Measurements from ENCODE around the gene TMEM140. TPM values are rescaled to one million over a fixed set of nuclear protein-coding genes. Genes with fewer than 3 reads are reported as not detected.

TMEM140 gene
- total RNA-seq, 3 donors from 2014 or later (not counting 1 experiment from before 2014, with no cell fraction given), result 60.0 to 81.7 (median 76.9) TPM

DNA sequence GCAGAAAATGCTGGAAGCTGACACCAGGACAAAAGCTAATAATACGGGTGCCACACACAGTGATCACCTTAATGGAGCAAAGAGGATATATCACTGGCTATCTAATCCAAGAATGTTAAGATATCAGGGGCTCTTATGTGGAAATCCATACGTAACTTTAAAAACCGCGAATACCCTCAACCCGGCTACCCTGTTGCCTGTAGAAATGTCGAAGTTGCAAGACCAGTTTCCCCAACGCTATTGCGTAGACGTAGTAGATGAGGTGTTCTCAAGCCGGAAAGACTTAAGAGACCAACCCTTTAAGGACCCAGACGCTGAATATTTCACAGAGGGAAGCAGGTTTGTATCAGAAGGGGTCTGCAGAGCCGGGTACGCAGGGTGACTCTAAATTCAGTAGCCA, 30.5 kb downstream of the TMEM140 start:
- DNase-seq (no peak), ATAC-seq (no peak)
- no peak overlapping the region for H3K4me3 Mint-ChIP-seq
- Histone ChIP-seq H3K4me3 (ENCODE audit: low read length) (no peak overlapping the region), H3K9me3 (ENCODE audit: control insufficient read depth, insufficient read depth, low read length) (peaks cover 24% of the 10 kb centered on the region), H3K36me3 (ENCODE audit: control insufficient read depth, insufficient read depth, low read length) (no peaks in the 10 kb centered on the region), H3K27ac (ENCODE audit: low read length) (no peak overlapping the region), H3K27me3 (ENCODE audit: control insufficient read depth, insufficient read depth, low read length) (no peaks in the 10 kb centered on the region), H3K4me1 (ENCODE audit: control insufficient read depth, insufficient read depth, low read length) (no peaks in the 10 kb centered on the region)
- TF ChIP-seq CTCF (IDR thresholded peaks at IDR 0.05), result no peak
- H3K9me3 Mint-ChIP-seq, result peaks cover 9 to 16% of the 10 kb centered on the region in 2 donors
- peaks cover 30% of the 10 kb centered on the region for H3K36me3 Mint-ChIP-seq
- intact Hi-C loops (cut with micrococcal nuclease), result loop anchor here (10.0 kb wide), 1 partner anchor 124 kb away; no protein-coding TSS in a partner anchor
- 89% methylated on average over 13 of the region's 13 CpGs for whole genome bisulfite sequencing (ENCODE audit: insufficient coverage)
- no peaks in the 10 kb centered on the region for H3K27me3 Mint-ChIP-seq (ENCODE audit: low read depth in 2 of 2)
- no peak overlapping the region for H3K27ac Mint-ChIP-seq
- H3K4me1 Mint-ChIP-seq, result peaks cover 0 to 4% of the 10 kb centered on the region in 2 donors

GRCh38 chr7:135179321-135179925, 31.6 kb downstream of the TMEM140 start:
- Histone ChIP-seq H3K4me1 (ENCODE audit: control insufficient read depth, insufficient read depth, low read length) (no peaks in the 10 kb centered on the region), H3K27ac (ENCODE audit: low read length) (no peak overlapping the region), H3K36me3 (ENCODE audit: control insufficient read depth, insufficient read depth, low read length) (no peaks in the 10 kb centered on the region), H3K4me3 (ENCODE audit: low read length) (no peak overlapping the region), H3K9me3 (ENCODE audit: control insufficient read depth, insufficient read depth, low read length) (peaks cover 24% of the 10 kb centered on the region), H3K27me3 (ENCODE audit: control insufficient read depth, insufficient read depth, low read length) (no peaks in the 10 kb centered on the region)
- WGBS (ENCODE audit: insufficient coverage), result 97% methylated on average over 8 of the region's 8 CpGs
- Mint-ChIP-seq H3K27ac (no peak overlapping the region), H3K36me3 (peaks cover 37% of the 10 kb centered on the region), H3K4me3 (no peak overlapping the region), H3K4me1 (peaks cover 0 to 4% of the 10 kb centered on the region in 2 donors), H3K9me3 (peaks cover 9 to 18% of the 10 kb centered on the region in 2 donors), H3K27me3 (ENCODE audit: low read depth in 2 of 2) (no peaks in the 10 kb centered on the region)
- no peak for ATAC-seq
- intact Hi-C loops (cut with micrococcal nuclease), result loop anchor here (10.0 kb wide), 1 partner anchor 125 kb away; no protein-coding TSS in a partner anchor
- TF ChIP-seq CTCF (IDR thresholded peaks at IDR 0.05), result no peak
- no peak for DNase-seq

DNA sequence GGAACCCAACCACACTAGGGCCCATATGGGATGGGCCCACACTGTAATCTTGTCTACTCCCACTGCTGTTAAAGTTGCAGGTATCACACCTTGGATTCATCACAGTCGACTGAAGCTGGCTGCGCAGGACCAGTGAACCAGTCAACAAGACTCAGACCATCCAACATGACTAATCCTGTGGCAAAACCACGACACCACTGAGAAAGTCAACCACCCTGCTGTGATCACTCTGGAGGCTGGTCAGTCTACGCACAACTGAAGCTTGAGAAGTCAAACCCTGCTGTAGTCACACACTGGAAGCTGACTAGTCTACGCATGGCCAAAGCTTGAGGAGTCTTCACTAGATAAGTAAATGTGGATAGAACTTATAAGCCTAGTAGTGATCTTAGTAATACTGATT, 32.2 kb downstream of the TMEM140 start:
- H3K4me1 ChIP-seq (ENCODE audit: control insufficient read depth, insufficient read depth, low read length), result no peaks in the 10 kb centered on the region
- H3K9me3 ChIP-seq (ENCODE audit: control insufficient read depth, insufficient read depth, low read length), result peaks cover 24% of the 10 kb centered on the region
- no peak overlapping the region for H3K27ac Mint-ChIP-seq
- no peak for TF ChIP-seq CTCF (IDR thresholded peaks at IDR 0.05)
- H3K27me3 Mint-ChIP-seq (ENCODE audit: low read depth in 2 of 2), result no peaks in the 10 kb centered on the region
- ATAC-seq (no peak), DNase-seq (no peak)
- H3K27me3 ChIP-seq (ENCODE audit: control insufficient read depth, insufficient read depth, low read length), result no peaks in the 10 kb centered on the region
- no peak overlapping the region for H3K27ac ChIP-seq (ENCODE audit: low read length)
- H3K4me1 Mint-ChIP-seq, result peaks cover 0 to 4% of the 10 kb centered on the region in 2 donors
- H3K4me3 ChIP-seq (ENCODE audit: low read length), result no peak overlapping the region
- H3K36me3 ChIP-seq (ENCODE audit: control insufficient read depth, insufficient read depth, low read length), result no peaks in the 10 kb centered on the region
- intact Hi-C loops (cut with micrococcal nuclease), result no loop called here
- WGBS (ENCODE audit: insufficient coverage), result 97% methylated on average over 5 of the region's 5 CpGs
- H3K4me3 Mint-ChIP-seq, result no peak overlapping the region
- H3K36me3 Mint-ChIP-seq, result peaks cover 37% of the 10 kb centered on the region
- peaks cover 9 to 18% of the 10 kb centered on the region in 2 donors for H3K9me3 Mint-ChIP-seq

Data from natural killer cell (primary cell).